ENCODE measurements around the gene TNFRSF4. TPM values are rescaled to one million over a fixed set of nuclear protein-coding genes. Genes with fewer than 3 reads are reported as not detected.
"Not testable (repeated sequence)": the region's sequence is repeated elsewhere in the genome, so short reads cannot be mapped to it uniquely, and the experiment has no call there.

The TNFRSF4 gene
- total RNA-seq, 4 donors from 2014 or later = 0.39 to 3.7 (median 0.97) TPM

GRCh38 chr1:1197188-1197500, 16.8 kb downstream of the TNFRSF4 start:
- no peak for DNase-seq (ENCODE audit: low spot score in 2 of 2)
- H3K27me3 ChIP-seq = peaks cover 0 to 14% of the 10 kb centered on the region in 2 donors
- TF ChIP-seq, protein P1, sequence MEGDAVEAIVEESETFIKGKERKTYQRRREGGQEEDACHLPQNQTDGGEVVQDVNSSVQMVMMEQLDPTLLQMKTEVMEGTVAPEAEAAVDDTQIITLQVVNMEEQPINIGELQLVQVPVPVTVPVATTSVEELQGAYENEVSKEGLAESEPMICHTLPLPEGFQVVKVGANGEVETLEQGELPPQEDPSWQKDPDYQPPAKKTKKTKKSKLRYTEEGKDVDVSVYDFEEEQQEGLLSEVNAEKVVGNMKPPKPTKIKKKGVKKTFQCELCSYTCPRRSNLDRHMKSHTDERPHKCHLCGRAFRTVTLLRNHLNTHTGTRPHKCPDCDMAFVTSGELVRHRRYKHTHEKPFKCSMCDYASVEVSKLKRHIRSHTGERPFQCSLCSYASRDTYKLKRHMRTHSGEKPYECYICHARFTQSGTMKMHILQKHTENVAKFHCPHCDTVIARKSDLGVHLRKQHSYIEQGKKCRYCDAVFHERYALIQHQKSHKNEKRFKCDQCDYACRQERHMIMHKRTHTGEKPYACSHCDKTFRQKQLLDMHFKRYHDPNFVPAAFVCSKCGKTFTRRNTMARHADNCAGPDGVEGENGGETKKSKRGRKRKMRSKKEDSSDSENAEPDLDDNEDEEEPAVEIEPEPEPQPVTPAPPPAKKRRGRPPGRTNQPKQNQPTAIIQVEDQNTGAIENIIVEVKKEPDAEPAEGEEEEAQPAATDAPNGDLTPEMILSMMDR (IDR thresholded peaks at IDR 0.05) = no peak
- TF ChIP-seq EP300 (IDR thresholded peaks at IDR 0.05) = no peak
- TF ChIP-seq POLR2A (IDR thresholded peaks at IDR 0.05) = no peak
- no peak overlapping the region for H3K27ac ChIP-seq
- no peak overlapping the region for H3K4me3 ChIP-seq
- H3K4me1 ChIP-seq = peaks cover 0 to 12% (median 3%) of the 10 kb centered on the region in 4 donors
- H3K9me3 ChIP-seq = peaks cover 0 to 35% (median 3%) of the 10 kb centered on the region in 4 donors
- H3K36me3 ChIP-seq = no peaks in the 10 kb centered on the region
- WGBS, 2 donors = 86 to 92% methylated on average over 8 of the region's 8 CpGs

GRCh38 chr1:1196431-1197187, 17.3 kb downstream of the TNFRSF4 start:
- 79 to 80% methylated on average over 10 of the region's 13 CpGs for WGBS, 2 donors
- DNase-seq (ENCODE audit: low spot score in 2 of 2) = no peak

GRCh38 chr1:1195726-1196125, 18.2 kb downstream of the TNFRSF4 start:
- H3K27ac ChIP-seq; DNase-seq (ENCODE audit: low spot score in 2 of 2); H3K36me3 ChIP-seq; H3K4me3 ChIP-seq; H3K4me1 ChIP-seq: not testable (repeated sequence)
- WGBS, 2 donors = 88 to 99% methylated on average over 6 of the region's 6 CpGs
- H3K27me3 ChIP-seq = peaks cover 0 to 11% of the 10 kb centered on the region in 2 donors
- peaks cover 0 to 44% (median 3%) of the 10 kb centered on the region in 4 donors for H3K9me3 ChIP-seq

More at GRCh38 chr1:1196431-1197187, 17.3 kb downstream of the TNFRSF4 start:
- H3K4me3 ChIP-seq = no peak overlapping the region
- no peak overlapping the region for H3K27ac ChIP-seq
- TF ChIP-seq, protein P1 (IDR thresholded peaks at IDR 0.05) = no peak
- TF ChIP-seq EP300 (IDR thresholded peaks at IDR 0.05) (no peak), POLR2A (IDR thresholded peaks at IDR 0.05) (no peak)
- peaks cover 0 to 39% (median 3%) of the 10 kb centered on the region in 4 donors for H3K9me3 ChIP-seq
- H3K4me1 ChIP-seq = peaks cover 0 to 12% (median 3%) of the 10 kb centered on the region in 4 donors
- H3K27me3 ChIP-seq = peaks cover 0 to 14% of the 10 kb centered on the region in 2 donors
- H3K36me3 ChIP-seq = no peaks in the 10 kb centered on the region

DNA sequence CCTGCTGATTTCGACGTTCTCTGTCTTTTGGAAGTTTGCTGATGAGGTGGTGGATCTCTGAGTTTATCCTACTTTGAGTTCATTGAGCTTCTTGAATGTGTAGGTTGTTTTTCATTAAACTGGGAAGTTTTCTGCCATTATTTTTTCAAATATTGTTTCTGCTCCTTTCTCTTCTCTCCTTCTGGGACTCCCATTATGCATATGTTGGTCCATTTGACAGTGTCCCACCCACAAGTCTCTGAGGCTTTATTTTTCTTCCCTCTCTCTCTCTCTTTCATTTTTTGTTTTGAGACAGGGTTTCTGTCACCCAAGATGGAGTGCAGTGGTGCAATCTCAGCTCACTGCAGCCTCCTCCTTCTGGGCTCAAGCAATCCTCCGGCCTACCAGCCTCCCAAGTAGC, 19.2 kb downstream of the TNFRSF4 start:
- TF ChIP-seq POLR2A (IDR thresholded peaks at IDR 0.05) (no peak), EP300 (IDR thresholded peaks at IDR 0.05) (no peak)
- TF ChIP-seq, protein P1 (IDR thresholded peaks at IDR 0.05) = no peak
- no peak for DNase-seq (ENCODE audit: low spot score in 2 of 2)
- H3K4me1 ChIP-seq = no peaks in the 10 kb centered on the region
- H3K27ac ChIP-seq = no peak overlapping the region
- H3K36me3 ChIP-seq = no peaks in the 10 kb centered on the region
- 88 to 89% methylated on average over 3 of the region's 3 CpGs for WGBS, 2 donors
- peaks cover 0 to 1% of the 10 kb centered on the region in 2 donors for H3K27me3 ChIP-seq
- H3K9me3 ChIP-seq = peaks cover 0 to 44% (median 3%) of the 10 kb centered on the region in 4 donors
- H3K4me3 ChIP-seq = no peak overlapping the region

- no peak for DNase-seq (ENCODE audit: low spot score in 2 of 2)
- peaks cover 0 to 47% (median 3%) of the 10 kb centered on the region in 4 donors for H3K9me3 ChIP-seq
- TF ChIP-seq, protein P1 (IDR thresholded peaks at IDR 0.05) = no peak
- TF ChIP-seq POLR2A (IDR thresholded peaks at IDR 0.05) (no peak), EP300 (IDR thresholded peaks at IDR 0.05) (no peak)
- 79 to 95% methylated on average over 11 of the region's 11 CpGs for WGBS, 2 donors
- H3K4me3 ChIP-seq = no peak overlapping the region
- no peak overlapping the region for H3K27ac ChIP-seq
- H3K4me1 ChIP-seq = no peaks in the 10 kb centered on the region
- no peaks in the 10 kb centered on the region for H3K36me3 ChIP-seq
- H3K27me3 ChIP-seq = no peaks in the 10 kb centered on the region
Measured at GRCh38 chr1:1191734-1192133, 22.2 kb downstream of the TNFRSF4 start.

Measured in tibial nerve (tissue), 4 donors.